DND-41 (cell line): ENCODE data around the gene CDT1.
A peak's percentile ranks its signal among the peaks of the same experiment; 100 is the strongest.
"Not testable (repeated sequence)": the region's sequence is repeated elsewhere in the genome, so short reads cannot be mapped to it uniquely, and the experiment has no call there.

Experiments used
- ATAC-seq: fragments of 200-7000 bp; cut with Tn5 transposase; 3 replicates; pipeline ENCODE4 v1.9.1; 2021; ENCODE audit warnings: low read depth; ENCODE audit not compliant: insufficient read depth
- DNase-seq: peaks from one replicate; pipeline ENCODE4 v3.0.0-alpha.2; 2020
- H2AFZ ChIP-seq: 2 replicates; pipeline ENCODE4 v1.6.0; 2012; ENCODE audit warnings: low read depth, low read length
- H3K27ac ChIP-seq: 2 replicates; pipeline ENCODE4 v1.5.1; 2012; ENCODE audit warnings: low read length, inconsistent platforms
- H3K27me3 ChIP-seq: fragments of 200-600 bp; sonication (generic); 2 replicates; pipeline ENCODE4 v1.6.0; 2012; ENCODE audit warnings: low read length, mild to moderate bottlenecking, inconsistent platforms; ENCODE audit not compliant: insufficient read depth, poor library complexity
- H3K36me3 ChIP-seq: 2 replicates; pipeline ENCODE4 v1.5.1; 2012; ENCODE audit warnings: low read length, inconsistent platforms; ENCODE audit not compliant: insufficient read depth
- H3K4me1 ChIP-seq: 2 replicates; pipeline ENCODE4 v1.5.1; 2012; ENCODE audit warnings: mild to moderate bottlenecking, low read length; ENCODE audit not compliant: insufficient read depth
- H3K4me2 ChIP-seq: 2 replicates; pipeline ENCODE4 v1.6.0; 2012; ENCODE audit warnings: mild to moderate bottlenecking, moderate library complexity, low read length, inconsistent platforms; ENCODE audit not compliant: insufficient read depth
- H3K4me3 ChIP-seq, 2 experiments: fragments of 200-600 bp in 1 of 2; shearing (Covaris generic) in 1 of 2; 2 replicates each; pipeline ENCODE4 v1.5.1; 2012 to 2016; ENCODE audit warnings: inconsistent platforms in 2 of 2, low read length in 2 of 2, mild to moderate bottlenecking in 2 of 2, low read depth in 1 of 2, moderate library complexity in 1 of 2
- H3K79me2 ChIP-seq: 2 replicates; pipeline ENCODE4 v1.6.0; 2012; ENCODE audit warnings: low read length, inconsistent platforms; ENCODE audit not compliant: insufficient read depth
- H3K9ac ChIP-seq: 2 replicates; pipeline ENCODE4 v1.6.0; 2012; ENCODE audit warnings: low read depth, mild to moderate bottlenecking, inconsistent platforms, low read length, moderate library complexity
- H3K9me3 ChIP-seq: 2 replicates; pipeline ENCODE4 v1.5.1; 2012; ENCODE audit warnings: low read length, moderate library complexity, mild to moderate bottlenecking, inconsistent platforms; ENCODE audit not compliant: insufficient read depth, severe bottlenecking
- H4K20me1 ChIP-seq: 2 replicates; pipeline ENCODE4 v1.6.0; 2012; ENCODE audit warnings: low read length; ENCODE audit not compliant: insufficient read depth
- CTCF ChIP-seq: IDR thresholded peaks from 2 replicates; pipeline ENCODE4 v1.5.1; 2012; ENCODE audit warnings: borderline replicate concordance, low read length, moderate library complexity, mild to moderate bottlenecking; ENCODE audit not compliant: poor library complexity, severe bottlenecking; ENCODE audit errors: extremely low read depth
- EZH2 ChIP-seq: IDR thresholded peaks from 3 replicates; pipeline ENCODE4 v1.6.1; 2012; ENCODE audit warnings: borderline replicate concordance, low read depth, mild to moderate bottlenecking, moderate library complexity, low read length, inconsistent platforms; ENCODE audit not compliant: severe bottlenecking

The CDT1 gene

GRCh38 chr16:88769617-88770460 lies 33.8 kb upstream of the CDT1 start:
- no peak overlapping the region for H3K9ac ChIP-seq
- H4K20me1 ChIP-seq: peaks cover 90% of the 10 kb centered on the region
- H3K27ac ChIP-seq: no peak overlapping the region
- H3K4me1 ChIP-seq: no peaks in the 10 kb centered on the region
- peaks cover 95% of the 10 kb centered on the region for H3K79me2 ChIP-seq
- H3K9me3 ChIP-seq: no peaks in the 10 kb centered on the region
- ATAC-seq: peak; percentile 49
- H3K4me3 ChIP-seq: no peak overlapping the region
- peaks cover 21% of the 10 kb centered on the region for H3K36me3 ChIP-seq
- TF ChIP-seq EZH2: no peak
- TF ChIP-seq CTCF: no peak
- no peak overlapping the region for H3K4me2 ChIP-seq
- H3K27me3 ChIP-seq: no peaks in the 10 kb centered on the region
- peak; percentile 31 for DNase-seq
- no peak overlapping the region for H2AFZ ChIP-seq

GRCh38 chr16:88770461-88771293 lies 32.9 kb upstream of the CDT1 start:
- Histone ChIP-seq H3K9me3 (no peaks in the 10 kb centered on the region), H3K4me2 (no peak overlapping the region), H4K20me1 (peaks cover 92% of the 10 kb centered on the region), H3K9ac (no peak overlapping the region), H3K27me3 (no peaks in the 10 kb centered on the region), H3K4me1 (no peaks in the 10 kb centered on the region), H3K4me3 (no peak overlapping the region), H3K79me2 (peaks cover 96% of the 10 kb centered on the region), H3K27ac (no peak overlapping the region), H3K36me3 (peaks cover 19% of the 10 kb centered on the region), H2AFZ (no peak overlapping the region)
- ATAC-seq (peak; percentile 51; the same call in 2 of the 3 replicates), DNase-seq (peak; percentile 37)
- TF ChIP-seq EZH2 (no peak), CTCF (no peak)

- Histone ChIP-seq H3K4me1 (no peaks in the 10 kb centered on the region), H3K27me3 (no peaks in the 10 kb centered on the region), H3K36me3 (peaks cover 15% of the 10 kb centered on the region), H3K27ac (no peak overlapping the region), H3K79me2 (peaks cover 95% of the 10 kb centered on the region), H3K9ac (no peak overlapping the region), H2AFZ (no peak overlapping the region), H3K9me3 (no peaks in the 10 kb centered on the region), H3K4me3 (no peak overlapping the region), H3K4me2 (no peak overlapping the region), H4K20me1 (peaks cover 90% of the 10 kb centered on the region)
- ATAC-seq: peak; percentile 12; the same call in 1 of the 3 replicates
- DNase-seq: no peak
- no peak for TF ChIP-seq CTCF
- no peak for TF ChIP-seq EZH2
Observed at GRCh38 chr16:88771294-88771772, 32.3 kb upstream of the CDT1 start.

GRCh38 chr16:88771781-88772180 lies 31.8 kb upstream of the CDT1 start:
- not testable (repeated sequence) for H3K4me1 ChIP-seq

More at GRCh38 chr16:88771781-88772180, 31.8 kb upstream of the CDT1 start:
- H3K27me3 ChIP-seq, H3K27ac ChIP-seq, H2AFZ ChIP-seq, ATAC-seq, H3K4me3 ChIP-seq, DNase-seq, H3K9ac ChIP-seq, H3K9me3 ChIP-seq, H3K4me2 ChIP-seq: not testable (repeated sequence)
- Histone ChIP-seq H3K79me2 (peaks cover 95% of the 10 kb centered on the region), H4K20me1 (peaks cover 90% of the 10 kb centered on the region), H3K36me3 (peaks cover 20% of the 10 kb centered on the region)
